HG03457 (cell line): ENCODE measurements around the gene TSHZ1.

Experiments used
- ATAC-seq: cut with Tn5 transposase; IDR thresholded peaks from one replicate; pipeline ENCODE4 v1.9.1; 2021; ENCODE audit warnings: moderate number of reproducible peaks; ENCODE audit not compliant: unreplicated experiment

Gene TSHZ1

DNA sequence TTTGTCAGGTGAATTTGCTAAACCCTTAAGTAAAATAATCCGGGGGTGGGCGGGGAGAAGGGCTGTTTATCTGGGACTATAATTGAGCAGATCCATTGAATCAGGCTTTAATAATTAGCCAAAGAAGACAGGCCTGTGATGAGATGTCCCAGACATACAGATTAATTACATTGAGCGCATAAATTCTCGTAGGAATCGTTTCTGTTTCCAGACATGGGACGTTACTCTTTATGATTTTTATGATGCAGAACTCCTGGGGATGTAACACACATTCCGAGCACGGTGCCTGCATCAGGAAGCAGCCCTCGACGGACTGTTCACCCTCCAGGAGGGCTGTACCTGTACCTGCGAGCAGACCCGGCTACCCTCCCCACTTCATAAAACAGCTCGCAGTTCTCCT is 128.0 kb downstream of the TSHZ1 start:
- ATAC-seq, result no peak
